GM12873 (cell line): ENCODE measurements around the gene NRSN2.

Experiments used
- TF ChIP-seq, protein P1 (sequence below): IDR thresholded peaks from 2 replicates; pipeline ENCODE4 v1.5.1; 2012; ENCODE audit warnings: low read depth, mild to moderate bottlenecking, moderate library complexity, low read length, control low read depth; ENCODE audit not compliant: insufficient read depth; ENCODE audit errors: missing control alignments

Gene NRSN2

DNA sequence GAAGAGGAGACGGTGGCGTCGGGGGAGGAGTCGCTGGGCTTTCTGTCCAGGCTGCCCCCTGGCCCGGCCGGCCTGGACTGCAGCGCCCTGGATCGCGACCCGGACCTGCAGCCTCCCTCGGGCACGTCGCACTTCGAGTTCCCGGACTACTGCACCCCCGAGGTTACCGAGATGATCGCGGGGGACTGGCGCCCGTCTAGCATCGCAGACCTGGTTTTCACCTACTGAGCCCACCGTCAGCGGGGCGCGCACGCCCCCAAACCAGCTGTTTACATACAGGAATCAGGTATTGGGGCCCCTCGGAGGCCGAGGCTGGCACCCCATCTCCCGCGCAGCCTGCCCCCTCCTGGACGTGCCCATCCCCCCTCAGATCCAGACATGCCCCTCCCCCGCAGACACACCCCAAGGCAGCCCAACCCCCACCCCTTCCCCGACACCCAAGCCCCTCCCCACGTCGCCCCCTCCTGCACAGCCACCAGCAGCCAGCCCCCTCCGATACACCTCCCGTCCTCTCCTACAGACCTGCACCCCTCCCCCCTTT lies 20.2 kb upstream of the NRSN2 start:
- TF ChIP-seq, protein P1, sequence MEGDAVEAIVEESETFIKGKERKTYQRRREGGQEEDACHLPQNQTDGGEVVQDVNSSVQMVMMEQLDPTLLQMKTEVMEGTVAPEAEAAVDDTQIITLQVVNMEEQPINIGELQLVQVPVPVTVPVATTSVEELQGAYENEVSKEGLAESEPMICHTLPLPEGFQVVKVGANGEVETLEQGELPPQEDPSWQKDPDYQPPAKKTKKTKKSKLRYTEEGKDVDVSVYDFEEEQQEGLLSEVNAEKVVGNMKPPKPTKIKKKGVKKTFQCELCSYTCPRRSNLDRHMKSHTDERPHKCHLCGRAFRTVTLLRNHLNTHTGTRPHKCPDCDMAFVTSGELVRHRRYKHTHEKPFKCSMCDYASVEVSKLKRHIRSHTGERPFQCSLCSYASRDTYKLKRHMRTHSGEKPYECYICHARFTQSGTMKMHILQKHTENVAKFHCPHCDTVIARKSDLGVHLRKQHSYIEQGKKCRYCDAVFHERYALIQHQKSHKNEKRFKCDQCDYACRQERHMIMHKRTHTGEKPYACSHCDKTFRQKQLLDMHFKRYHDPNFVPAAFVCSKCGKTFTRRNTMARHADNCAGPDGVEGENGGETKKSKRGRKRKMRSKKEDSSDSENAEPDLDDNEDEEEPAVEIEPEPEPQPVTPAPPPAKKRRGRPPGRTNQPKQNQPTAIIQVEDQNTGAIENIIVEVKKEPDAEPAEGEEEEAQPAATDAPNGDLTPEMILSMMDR: no peak

GRCh38 chr20:327186-328026 lies 19.5 kb upstream of the NRSN2 start:
- TF ChIP-seq, protein P1: no peak

GRCh38 chr20:328027-328974 lies 18.6 kb upstream of the NRSN2 start:
- TF ChIP-seq, protein P1: no peak

GRCh38 chr20:328975-329695 lies 17.8 kb upstream of the NRSN2 start:
- TF ChIP-seq, protein P1: no peak

- TF ChIP-seq, protein P1: peak; percentile 2
Observed at GRCh38 chr20:329851-330232, 17.1 kb upstream of the NRSN2 start.

DNA sequence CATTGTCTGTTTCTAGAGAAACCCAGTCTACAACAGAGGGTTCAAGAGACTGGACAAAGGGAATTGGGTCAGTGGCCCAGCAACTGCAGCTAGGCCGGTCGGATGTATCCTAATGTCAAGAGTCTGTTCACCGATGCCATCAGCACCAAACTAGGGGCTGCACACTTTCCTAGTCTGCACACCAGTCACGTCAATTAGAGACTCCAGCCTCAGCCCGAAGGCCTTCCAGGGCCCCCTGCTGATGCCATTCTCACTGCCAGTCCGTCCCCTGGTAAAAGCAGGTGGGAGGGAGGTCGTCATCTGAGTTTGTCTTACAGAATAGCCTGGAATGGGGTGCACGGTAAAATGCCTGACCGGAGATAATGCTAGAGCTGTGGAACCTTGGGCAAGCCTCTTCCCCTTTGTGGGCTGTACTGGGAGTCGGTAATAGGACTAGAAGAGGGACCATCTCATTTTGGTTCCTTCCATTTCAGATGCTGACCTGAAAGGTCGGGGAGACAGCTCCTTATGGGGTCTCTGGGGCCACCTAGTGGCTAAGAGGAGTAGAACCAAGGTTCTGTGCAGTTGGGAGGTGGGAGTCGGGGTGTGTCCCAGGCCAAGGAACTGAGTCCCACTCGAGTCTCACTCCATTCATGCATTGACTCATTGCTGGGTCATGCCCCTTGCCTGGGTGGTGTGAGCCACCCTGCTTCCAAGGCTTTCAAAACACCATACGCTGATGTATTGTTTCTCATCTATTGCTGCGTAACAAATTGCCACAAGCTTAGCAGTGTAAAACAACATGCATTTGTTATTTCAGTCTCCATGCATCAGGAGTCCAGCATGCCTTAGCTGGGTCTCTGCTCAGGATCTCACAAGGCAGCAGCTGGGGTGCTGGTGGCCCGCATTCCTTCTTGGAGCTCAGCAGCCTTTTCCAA lies 16.4 kb upstream of the NRSN2 start:
- TF ChIP-seq, protein P1: peak; percentile 93
